Endothelial cell of umbilical vein (primary cell): ENCODE measurements around the gene BET1L.

ENCODE experiments used
- POLR2AphosphoS5 ChIP-seq: IDR thresholded peaks from 2 replicates; pipeline ENCODE4 v1.6.1; 2012; ENCODE audit warnings: low read depth, mild to moderate bottlenecking, control low read depth, low read length, moderate library complexity; ENCODE audit not compliant: insufficient read depth
- TF ChIP-seq, protein P1 (sequence below), 2 donors: IDR thresholded peaks; 1 replicate in 1 of 2; 2 replicates in 1 of 2; pipeline ENCODE4 v1.5.1; 2011; ENCODE audit warnings: low read length in 2 of 2, mild to moderate bottlenecking in 2 of 2, moderate library complexity in 2 of 2, control low read depth in 1 of 2, inconsistent platforms in 1 of 2, low read depth in 1 of 2; ENCODE audit not compliant: insufficient read depth in 1 of 2; ENCODE audit errors: extremely low read depth in 1 of 2
- TF ChIP-seq, protein P2 (sequence below): IDR thresholded peaks from 2 replicates; pipeline ENCODE4 v1.6.1; 2011; ENCODE audit not compliant: insufficient read depth, insufficient read length

DNA sequence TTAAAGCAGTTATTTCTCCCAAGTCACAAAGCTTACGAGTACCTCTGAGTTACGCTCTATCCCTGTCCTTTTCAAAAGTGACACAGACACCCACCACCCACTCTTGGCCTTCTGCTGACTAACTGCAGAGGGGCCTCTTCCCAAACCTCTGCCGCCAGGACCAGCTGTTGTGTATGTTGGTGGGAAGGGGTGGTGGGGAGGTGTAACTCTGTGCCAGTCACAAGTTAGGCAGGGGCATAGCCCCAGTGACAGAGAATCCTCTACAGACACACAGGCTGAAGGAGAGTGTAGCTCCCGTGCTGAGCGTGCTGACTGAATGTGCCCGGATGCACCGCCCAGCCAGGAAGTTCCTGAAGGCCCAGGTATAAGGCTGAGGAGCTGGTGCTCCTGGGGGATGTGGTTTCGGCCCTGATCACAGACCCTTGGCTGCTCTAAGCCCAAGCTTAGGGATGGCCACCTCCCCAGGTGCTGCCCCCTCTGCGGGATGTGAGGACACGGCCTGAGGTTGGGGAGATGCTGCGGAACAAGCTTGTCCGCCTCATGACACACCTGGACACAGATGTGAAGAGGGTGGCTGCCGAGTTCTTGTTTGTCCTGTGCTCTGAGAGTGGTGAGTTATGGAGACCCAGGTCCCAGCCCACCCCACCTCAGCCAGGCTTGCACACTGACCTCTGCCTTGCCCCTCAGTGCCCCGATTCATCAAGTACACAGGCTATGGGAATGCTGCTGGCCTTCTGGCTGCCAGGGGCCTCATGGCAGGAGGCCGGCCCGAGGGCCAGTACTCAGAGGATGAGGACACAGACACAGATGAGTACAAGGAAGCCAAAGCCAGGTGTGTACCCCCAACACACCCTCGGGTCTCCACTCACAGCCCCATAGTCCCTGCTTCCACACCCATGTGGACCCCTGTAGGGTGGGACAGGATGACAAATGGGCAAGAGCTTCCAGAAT lies 5.2 kb upstream of the BET1L start:
- TF ChIP-seq, protein P1, sequence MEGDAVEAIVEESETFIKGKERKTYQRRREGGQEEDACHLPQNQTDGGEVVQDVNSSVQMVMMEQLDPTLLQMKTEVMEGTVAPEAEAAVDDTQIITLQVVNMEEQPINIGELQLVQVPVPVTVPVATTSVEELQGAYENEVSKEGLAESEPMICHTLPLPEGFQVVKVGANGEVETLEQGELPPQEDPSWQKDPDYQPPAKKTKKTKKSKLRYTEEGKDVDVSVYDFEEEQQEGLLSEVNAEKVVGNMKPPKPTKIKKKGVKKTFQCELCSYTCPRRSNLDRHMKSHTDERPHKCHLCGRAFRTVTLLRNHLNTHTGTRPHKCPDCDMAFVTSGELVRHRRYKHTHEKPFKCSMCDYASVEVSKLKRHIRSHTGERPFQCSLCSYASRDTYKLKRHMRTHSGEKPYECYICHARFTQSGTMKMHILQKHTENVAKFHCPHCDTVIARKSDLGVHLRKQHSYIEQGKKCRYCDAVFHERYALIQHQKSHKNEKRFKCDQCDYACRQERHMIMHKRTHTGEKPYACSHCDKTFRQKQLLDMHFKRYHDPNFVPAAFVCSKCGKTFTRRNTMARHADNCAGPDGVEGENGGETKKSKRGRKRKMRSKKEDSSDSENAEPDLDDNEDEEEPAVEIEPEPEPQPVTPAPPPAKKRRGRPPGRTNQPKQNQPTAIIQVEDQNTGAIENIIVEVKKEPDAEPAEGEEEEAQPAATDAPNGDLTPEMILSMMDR (IDR thresholded peaks at IDR 0.05; ENCODE audit: extremely low read depth in 1 of 2, insufficient read depth in 1 of 2, low read depth in 1 of 2, low read length in 2 of 2), result no peak
- no peak for TF ChIP-seq POLR2AphosphoS5
- TF ChIP-seq, protein P2, sequence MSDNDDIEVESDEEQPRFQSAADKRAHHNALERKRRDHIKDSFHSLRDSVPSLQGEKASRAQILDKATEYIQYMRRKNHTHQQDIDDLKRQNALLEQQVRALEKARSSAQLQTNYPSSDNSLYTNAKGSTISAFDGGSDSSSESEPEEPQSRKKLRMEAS, result no peak
